A549 (cell line): ENCODE results near the gene SARS2.

Experiments
- CTCF ChIP-seq: fragments of >200 bp; sonication (Bioruptor Twin); formaldehyde crosslinking; IDR thresholded peaks from 3 replicates; pipeline ENCODE4 v1.5.1; 2016
- JUN ChIP-seq, 2 experiments: fragments of >200 bp; sonication (Bioruptor Twin); formaldehyde crosslinking; IDR thresholded peaks; 2 replicates in 1 of 2; 3 replicates in 1 of 2; pipeline ENCODE4 v1.6.1; 2016 to 2017
- RAD21 ChIP-seq, 2 experiments: fragments of >200 bp in 1 of 2; sonication (Bioruptor Twin) in 1 of 2; formaldehyde crosslinking in 1 of 2; IDR thresholded peaks in 1 of 2; conservative IDR thresholded peaks in 1 of 2; 2 replicates in 1 of 2; 3 replicates in 1 of 2; pipeline ENCODE4 v1.6.1; 2012 to 2018; ENCODE audit warnings: inconsistent platforms in 1 of 2

GRCh38 chr19:38891771-38892170 is 38.8 kb downstream of the SARS2 start:
- no peak for TF ChIP-seq CTCF
- TF ChIP-seq RAD21 (conservative IDR thresholded peaks at IDR 0.05 in 1 of 2, IDR thresholded peaks at IDR 0.05 in 1 of 2), result no peak
- TF ChIP-seq JUN (IDR thresholded peaks at IDR 0.05), result no peak
